ENCODE measurements around the gene BCKDK. TPM values are rescaled to one million over a fixed set of nuclear protein-coding genes. Genes with fewer than 3 reads are reported as not detected.

The BCKDK gene
- total and polyA plus RNA-seq, 2 of the 13 experiments (the other 11 are each of a cell fraction or from before 2014, with no cell fraction given): 24.9 to 42.6 TPM

DNA sequence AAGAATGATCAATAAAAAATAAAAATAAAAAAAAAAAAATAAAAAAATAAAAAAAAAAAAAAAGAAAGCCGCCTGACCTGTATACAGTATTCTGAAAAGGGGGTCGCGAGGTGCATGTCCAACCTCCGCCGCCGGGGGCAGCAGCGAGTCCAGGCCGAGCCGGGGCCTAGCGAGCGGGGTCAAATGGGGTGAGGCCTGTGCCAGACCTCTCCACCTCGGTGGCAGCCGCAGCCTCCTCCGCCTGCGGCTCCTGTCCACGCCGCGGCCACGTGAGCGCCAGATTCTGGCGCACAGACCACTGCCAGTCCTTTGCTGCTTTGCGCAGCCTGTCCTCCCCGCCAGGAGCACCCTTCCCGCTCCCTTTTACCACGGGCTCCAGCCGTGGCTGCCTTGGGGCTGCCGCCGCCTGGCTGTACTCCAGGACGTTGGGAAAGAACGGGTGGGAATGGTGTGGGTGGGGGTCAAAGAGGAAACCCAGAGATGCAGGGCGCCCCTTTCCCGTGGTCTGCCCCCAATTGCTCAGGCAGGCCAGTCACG is 2.4 kb upstream of the BCKDK start (continued):
- TF ChIP-seq THAP8 (CRISPR knock-in tag; IDR thresholded peaks at IDR 0.05; ENCODE audit: borderline replicate concordance) (no peak), CEBPB (IDR thresholded peaks at IDR 0.05; ENCODE audit: borderline replicate concordance, low read depth, low read length) (peak; percentile 51; the same call in 1 of the 2 replicates), ISL2 (CRISPR knock-in tag; IDR thresholded peaks at IDR 0.05) (peak; percentile 91), ZKSCAN1 (IDR thresholded peaks at IDR 0.05; ENCODE audit: low read length) (0 out of 2 replicates have a peak, but pooled peaks have one; percentile 42), ZNF34 (CRISPR knock-in tag; IDR thresholded peaks at IDR 0.05; ENCODE audit: borderline replicate concordance) (peak; percentile 73; the same call in 1 of the 2 replicates), ZNF343 (CRISPR knock-in tag; IDR thresholded peaks at IDR 0.05) (peak; percentile 84), GMEB2 (CRISPR knock-in tag; IDR thresholded peaks at IDR 0.05; ENCODE audit: low read depth) (0 out of 2 replicates have a peak, but pooled peaks have one; percentile 35), ZNF335 (CRISPR knock-in tag; IDR thresholded peaks at IDR 0.05) (0 out of 2 replicates have a peak, but pooled peaks have one; percentile 78), MIER2 (CRISPR knock-in tag; IDR thresholded peaks at IDR 0.05) (peak; percentile 76; the same call in 1 of the 2 replicates), HOXA3 (CRISPR knock-in tag; IDR thresholded peaks at IDR 0.05) (peak; percentile 96), PBX3 (CRISPR knock-in tag; IDR thresholded peaks at IDR 0.05; ENCODE audit: borderline replicate concordance) (no peak; the same call in 1 of the 2 replicates), MTF2 (CRISPR knock-in tag; IDR thresholded peaks at IDR 0.05; ENCODE audit: borderline replicate concordance) (no peak), TOPORS (CRISPR knock-in tag; IDR thresholded peaks at IDR 0.05) (peak; percentile 94), HMGXB4 (CRISPR knock-in tag; IDR thresholded peaks at IDR 0.05; ENCODE audit: borderline replicate concordance in 1 of 2, low read depth in 1 of 2) (peak; percentile 84 to 99), ZNF30 (CRISPR knock-in tag; IDR thresholded peaks at IDR 0.05) (peak; percentile 78), ZNF264 (CRISPR knock-in tag; IDR thresholded peaks at IDR 0.05) (peak; percentile 82; the same call in 1 of the 2 replicates), ZNF777 (CRISPR knock-in tag; IDR thresholded peaks at IDR 0.05) (peak; percentile 79; the same call in 1 of the 2 replicates)
- TF ChIP-seq, protein P1, sequence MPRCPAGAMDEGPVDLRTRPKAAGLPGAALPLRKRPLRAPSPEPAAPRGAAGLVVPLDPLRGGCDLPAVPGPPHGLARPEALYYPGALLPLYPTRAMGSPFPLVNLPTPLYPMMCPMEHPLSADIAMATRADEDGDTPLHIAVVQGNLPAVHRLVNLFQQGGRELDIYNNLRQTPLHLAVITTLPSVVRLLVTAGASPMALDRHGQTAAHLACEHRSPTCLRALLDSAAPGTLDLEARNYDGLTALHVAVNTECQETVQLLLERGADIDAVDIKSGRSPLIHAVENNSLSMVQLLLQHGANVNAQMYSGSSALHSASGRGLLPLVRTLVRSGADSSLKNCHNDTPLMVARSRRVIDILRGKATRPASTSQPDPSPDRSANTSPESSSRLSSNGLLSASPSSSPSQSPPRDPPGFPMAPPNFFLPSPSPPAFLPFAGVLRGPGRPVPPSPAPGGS (CRISPR knock-in tag; IDR thresholded peaks at IDR 0.05): peak; percentile 93
- TF ChIP-seq, protein P2, sequence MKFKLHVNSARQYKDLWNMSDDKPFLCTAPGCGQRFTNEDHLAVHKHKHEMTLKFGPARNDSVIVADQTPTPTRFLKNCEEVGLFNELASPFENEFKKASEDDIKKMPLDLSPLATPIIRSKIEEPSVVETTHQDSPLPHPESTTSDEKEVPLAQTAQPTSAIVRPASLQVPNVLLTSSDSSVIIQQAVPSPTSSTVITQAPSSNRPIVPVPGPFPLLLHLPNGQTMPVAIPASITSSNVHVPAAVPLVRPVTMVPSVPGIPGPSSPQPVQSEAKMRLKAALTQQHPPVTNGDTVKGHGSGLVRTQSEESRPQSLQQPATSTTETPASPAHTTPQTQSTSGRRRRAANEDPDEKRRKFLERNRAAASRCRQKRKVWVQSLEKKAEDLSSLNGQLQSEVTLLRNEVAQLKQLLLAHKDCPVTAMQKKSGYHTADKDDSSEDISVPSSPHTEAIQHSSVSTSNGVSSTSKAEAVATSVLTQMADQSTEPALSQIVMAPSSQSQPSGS (CRISPR knock-in tag; IDR thresholded peaks at IDR 0.05): peak; percentile 93
